ENCODE data around the gene PHF19.
A peak's percentile ranks its signal among the peaks of the same experiment; 100 is the strongest.

DNA sequence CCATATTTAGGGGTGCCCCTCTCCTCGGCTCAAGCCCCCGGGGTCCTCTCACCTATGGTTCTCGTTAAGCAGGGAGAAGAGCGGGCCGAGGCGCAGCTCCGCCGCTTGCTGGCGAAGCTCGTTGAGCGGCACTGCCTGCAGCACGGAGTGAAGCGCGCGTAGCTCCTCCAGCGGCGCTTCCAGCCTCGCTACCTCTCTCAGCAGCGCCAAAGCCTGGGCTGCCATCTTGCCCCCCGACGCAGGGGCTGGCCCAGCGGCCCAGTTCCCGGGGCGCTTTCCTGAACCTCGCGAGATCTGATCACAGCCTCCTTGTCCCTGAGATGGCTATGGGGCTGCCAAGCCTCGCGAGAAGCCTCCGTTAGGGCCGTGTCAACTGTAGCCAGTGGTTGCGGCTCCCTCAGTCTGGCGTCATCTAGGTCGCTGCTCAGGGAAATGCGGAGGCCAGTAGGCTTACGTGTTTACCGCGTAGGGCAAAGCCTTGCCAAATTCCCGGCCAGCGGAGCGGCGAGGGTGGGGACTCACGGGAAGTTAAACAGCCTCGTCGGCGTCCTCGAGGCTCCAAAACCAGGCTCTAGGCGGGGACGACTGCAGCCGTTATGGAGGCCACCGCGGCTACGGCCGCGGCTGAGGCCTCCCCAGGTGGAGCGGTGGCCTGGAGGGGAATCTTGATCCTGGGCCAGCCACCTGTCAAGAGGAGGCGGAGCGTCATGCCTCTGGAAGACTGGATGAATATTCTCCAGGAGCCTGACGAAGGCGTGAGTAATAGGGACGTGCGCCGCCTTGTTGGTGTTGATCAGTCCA is 34.1 kb downstream of the PHF19 start, which contains the start of gene PSMD5:
- TF ChIP-seq, protein P1, sequence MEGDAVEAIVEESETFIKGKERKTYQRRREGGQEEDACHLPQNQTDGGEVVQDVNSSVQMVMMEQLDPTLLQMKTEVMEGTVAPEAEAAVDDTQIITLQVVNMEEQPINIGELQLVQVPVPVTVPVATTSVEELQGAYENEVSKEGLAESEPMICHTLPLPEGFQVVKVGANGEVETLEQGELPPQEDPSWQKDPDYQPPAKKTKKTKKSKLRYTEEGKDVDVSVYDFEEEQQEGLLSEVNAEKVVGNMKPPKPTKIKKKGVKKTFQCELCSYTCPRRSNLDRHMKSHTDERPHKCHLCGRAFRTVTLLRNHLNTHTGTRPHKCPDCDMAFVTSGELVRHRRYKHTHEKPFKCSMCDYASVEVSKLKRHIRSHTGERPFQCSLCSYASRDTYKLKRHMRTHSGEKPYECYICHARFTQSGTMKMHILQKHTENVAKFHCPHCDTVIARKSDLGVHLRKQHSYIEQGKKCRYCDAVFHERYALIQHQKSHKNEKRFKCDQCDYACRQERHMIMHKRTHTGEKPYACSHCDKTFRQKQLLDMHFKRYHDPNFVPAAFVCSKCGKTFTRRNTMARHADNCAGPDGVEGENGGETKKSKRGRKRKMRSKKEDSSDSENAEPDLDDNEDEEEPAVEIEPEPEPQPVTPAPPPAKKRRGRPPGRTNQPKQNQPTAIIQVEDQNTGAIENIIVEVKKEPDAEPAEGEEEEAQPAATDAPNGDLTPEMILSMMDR (IDR thresholded peaks at IDR 0.05), result no peak
- peak in 1 of 2 donors; percentile 53 for TF ChIP-seq POLR2A (IDR thresholded peaks at IDR 0.05)

Data from lower leg skin (tissue), 3 donors.